Measurements from ENCODE around the gene ZNF526.
A peak's percentile ranks its signal among the peaks of the same experiment; 100 is the strongest.

The ZNF526 gene

GRCh38 chr19:42197375-42197817 lies 22.7 kb upstream of the ZNF526 start:
- DNase-seq, result peak; percentile 38 to 72

DNA sequence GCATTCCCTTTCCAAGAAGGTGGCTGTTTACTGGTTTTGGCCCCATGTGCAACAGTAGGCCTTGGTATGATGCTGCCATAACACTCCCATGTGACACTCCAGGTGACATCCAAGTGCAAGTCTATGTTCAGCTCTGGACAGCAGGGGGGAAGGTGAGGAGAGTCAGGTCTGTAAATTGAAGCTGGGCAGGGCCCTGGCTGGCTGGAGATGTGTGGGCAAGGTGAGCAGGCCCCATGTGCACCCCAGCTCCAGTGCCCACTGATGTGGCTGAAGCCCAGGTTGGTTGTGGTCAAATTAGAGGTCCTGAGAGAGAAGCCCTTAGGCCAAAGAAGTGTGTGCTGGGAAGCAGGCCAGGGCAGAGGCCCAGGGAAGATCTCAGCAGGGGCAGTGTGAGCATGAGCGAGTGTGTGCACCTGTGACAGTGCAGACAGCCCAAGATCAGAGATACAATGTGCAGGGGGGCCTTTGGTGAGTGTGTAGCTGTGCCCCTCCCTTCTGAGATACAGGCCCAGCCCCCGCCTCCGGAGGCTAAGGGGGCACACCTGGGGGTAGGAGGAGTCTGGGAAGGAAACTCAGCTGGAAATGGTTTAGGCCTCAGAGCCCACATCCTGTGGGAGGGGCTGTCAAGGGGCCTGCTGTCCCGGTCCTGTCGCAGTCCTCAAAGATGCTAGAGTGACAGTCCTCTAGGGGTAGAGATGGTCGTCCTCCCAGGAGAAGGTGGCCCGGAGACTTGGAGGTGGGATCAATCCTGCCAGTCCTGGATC lies 21.3 kb upstream of the ZNF526 start:
- no peak for DNase-seq

DNA sequence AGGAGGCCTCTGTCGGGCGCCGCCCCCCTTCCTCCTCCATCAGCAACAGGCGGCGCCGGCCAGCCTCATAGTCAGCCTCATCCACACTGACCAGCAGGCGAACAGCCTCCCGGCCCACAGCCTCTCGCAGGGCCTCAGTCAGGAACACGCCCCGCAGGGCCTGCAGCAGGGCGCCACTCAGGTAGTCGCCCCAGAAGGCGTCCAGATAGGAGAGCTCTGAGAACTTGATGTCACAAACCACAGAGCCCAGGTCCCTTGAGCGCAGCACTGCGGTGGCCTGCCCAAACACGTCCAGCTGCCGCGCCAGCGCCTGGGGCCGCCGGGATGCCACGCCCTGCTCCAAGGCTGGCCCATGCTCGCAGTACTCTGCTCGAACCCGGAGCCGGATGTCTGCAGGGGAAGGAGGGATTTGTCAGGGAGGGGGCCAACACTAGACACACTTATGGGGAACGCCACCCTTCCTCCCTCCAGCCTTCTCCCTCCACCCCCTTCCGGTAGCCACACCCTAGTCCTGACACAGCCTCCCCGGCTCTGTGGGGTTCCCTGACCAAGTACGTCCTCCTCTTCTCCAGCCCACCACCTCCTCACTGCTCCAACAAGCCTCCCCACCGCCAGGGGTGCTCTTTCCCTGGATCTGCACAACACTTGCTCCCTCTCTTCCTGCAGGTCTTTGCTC lies 20.5 kb upstream of the ZNF526 start:
- DNase-seq, result peak; percentile 83 to 86

- DNase-seq, result peak in 1 of 2 donors; percentile 39
These were observed 19.9 kb upstream of the ZNF526 start for GRCh38 chr19:42200116-42200715.

- DNase-seq, result peak; percentile 93 to 98
These were observed 18.4 kb upstream of the ZNF526 start for GRCh38 chr19:42201489-42202289.

GRCh38 chr19:42202290-42202880 lies 17.7 kb upstream of the ZNF526 start:
- peak; percentile 42 to 92 for DNase-seq

DNA sequence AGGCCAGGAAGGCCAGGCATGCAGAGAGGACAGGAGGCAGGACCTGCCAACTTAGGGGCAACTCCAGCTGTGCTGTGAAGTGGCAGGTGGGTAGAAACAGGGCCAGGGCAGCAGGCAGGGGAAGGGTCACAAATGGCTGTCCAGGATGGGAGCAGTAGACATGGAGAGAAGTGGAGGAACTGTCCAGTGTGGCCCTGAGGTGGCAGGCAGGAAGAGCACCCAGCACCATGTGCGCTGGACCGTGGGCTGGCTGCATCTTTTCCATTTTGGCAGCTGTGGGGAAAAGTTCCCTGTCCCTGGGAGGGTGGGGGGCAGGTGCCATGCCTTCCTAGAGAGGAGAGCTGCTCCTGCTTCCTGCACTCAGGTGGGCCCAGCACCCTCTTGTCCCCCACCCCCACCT lies 16.4 kb upstream of the ZNF526 start:
- no peak for DNase-seq

DNA sequence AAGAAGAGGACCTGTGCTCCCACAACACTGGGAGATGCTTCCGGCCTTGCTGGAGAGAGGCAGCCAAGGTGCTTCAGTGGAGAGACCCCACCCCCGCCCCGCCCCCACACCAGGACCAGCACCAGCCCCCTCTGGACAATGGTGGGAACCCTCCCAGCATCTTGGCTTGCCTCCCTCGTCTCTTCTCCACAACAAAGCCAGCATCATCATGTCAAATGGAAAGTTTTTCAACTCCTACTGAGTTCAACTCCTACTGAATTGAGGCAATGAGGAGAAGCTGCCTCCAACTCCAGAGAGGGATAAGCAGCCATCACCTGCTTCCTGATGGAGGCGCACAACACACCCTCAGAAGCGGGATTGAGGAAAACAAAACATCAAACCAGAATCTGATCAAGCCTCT lies 15.4 kb upstream of the ZNF526 start:
- DNase-seq, result no peak

- no peak for DNase-seq
These were observed 13.0 kb upstream of the ZNF526 start for GRCh38 chr19:42206871-42207755.

GRCh38 chr19:42207767-42208271 lies 12.3 kb upstream of the ZNF526 start:
- DNase-seq, result peak; percentile 86 to 97

DNA sequence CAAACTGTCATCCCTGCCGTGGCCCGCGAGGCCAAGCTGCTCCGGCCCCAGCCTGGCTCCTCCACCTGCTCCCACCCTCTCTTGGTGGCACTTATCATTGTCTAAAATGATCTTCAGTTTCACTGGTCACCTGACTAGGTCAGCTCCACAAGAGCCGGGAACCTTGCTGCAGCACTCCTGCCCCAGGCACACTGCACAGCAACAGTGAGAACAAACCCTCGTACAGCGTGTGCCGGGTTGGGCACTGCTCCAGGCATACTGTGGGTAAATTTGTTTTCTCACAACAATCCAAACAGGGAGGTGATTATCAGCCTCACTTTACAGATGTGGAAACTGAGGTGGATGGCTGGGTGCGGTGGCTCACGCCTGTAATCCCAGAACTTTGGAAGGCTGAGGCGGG lies 11.5 kb upstream of the ZNF526 start:
- DNase-seq, result no peak

DNA sequence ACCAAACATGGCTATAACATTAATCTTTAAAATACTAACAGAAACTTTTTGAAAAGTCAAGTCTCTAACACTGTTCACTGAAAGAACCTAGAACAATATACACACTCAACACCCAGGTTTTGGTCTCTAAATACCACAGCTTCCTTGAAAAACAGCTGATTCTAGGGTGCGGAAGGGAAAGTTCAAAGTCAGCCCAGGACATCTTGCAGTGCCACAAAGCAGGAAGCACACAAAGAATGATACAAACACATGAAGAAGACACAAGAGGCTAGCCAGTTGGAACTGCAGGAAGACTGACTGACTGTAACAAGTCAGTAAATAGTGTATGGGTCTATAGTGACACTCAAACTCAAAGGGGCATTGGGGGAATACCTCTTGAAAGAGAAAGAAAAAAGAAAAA lies 7.2 kb upstream of the ZNF526 start:
- DNase-seq, result peak; percentile 36 to 44

- no peak for DNase-seq
These were observed 5.2 kb upstream of the ZNF526 start for GRCh38 chr19:42214810-42215485.

DNA sequence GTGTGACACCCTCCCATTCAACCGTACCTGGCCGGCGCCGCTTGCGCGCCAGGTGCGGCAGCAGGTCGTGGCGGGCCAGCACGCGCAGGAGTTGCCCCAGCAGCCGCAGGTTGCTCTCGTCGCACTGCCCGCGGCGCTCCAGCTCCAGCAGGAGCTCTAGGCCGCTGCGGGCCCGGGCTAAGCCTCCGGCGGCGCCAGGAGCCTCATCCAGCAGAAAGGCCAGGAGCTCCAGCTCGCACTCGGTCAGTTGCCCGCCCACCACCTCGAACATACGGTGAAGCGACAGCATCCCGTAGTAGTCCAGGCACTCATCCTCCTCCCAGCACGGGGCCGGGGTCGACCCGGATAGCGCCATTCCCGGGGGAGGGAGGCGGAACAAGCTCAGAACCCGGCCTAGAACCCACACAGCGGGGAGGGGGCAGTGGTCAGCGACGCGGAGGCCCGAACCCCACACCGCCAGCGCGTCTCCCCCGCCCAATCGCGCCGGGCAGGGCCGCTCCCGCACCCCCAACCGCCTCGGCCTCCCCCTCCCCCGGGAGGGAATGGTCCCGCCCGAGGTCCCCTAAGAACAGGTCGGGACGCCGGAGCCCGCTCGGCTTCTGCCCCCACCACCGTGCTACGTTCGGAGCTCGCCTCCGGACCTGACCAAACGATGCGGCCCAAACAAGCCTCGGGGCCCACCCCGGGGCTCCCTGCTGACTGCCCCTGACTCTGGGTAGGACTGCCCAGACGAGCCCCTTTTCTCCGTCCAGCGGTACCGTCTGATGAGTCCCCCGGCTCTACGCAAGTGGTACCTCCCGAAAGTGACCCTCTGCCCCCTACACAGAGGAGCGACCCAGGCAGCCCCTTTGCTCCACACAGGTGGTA lies 3.2 kb upstream of the ZNF526 start:
- peak; percentile 18 to 26 for DNase-seq

DNA sequence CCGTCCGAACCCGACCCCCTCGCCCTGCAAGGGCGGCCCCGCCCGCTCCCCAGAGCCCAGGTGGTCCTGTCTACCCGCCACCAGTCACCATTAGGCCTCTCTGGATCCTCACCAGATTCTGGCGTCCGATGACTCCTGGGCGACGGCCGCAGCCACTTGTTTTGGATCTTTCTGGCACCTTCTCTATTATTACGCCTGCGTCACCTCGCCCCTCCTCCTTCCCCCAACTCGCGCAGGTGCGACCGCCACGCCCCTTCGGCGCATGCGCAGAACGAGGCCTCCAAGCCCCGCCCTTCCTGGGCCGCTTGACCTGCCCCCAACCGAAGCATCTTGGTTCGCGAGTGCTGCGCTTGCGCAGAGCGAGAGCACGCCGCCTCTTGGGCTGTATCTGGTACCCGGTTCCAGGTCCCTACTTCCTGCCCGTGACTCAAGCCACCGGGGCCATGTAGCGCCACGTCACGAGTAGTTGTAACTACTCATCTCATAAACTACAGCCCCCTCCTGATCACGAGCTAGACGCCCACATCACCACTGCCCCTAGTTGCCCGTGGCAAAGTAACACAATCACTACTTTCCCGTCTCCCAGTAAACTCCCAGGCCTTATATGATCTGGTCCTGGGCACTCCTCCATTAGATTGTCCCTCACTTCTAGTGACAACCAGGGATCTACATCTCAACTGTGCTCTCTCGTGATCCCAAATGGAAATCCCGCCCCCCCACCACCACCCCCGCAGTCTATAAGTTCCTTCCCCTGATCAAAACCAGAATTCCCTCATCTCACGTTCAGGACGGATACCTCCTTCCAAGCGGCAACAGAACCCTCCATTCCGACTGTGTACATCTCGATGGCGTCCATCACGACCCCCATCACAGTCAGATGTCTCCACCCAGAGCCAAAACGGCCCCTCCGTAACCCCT lies 2.3 kb upstream of the ZNF526 start, which contains the start of gene DEDD2:
DEDD2 (minus strand) TSS at position 158 of the 918 bp plus-strand sequence. CDS start 670 bp downstream, outside the sequence.
- peak; percentile 96 to 98 for DNase-seq

GRCh38 chr19:42220751-42221097 lies 612 bp downstream of the ZNF526 start:
- no peak for DNase-seq

DNA sequence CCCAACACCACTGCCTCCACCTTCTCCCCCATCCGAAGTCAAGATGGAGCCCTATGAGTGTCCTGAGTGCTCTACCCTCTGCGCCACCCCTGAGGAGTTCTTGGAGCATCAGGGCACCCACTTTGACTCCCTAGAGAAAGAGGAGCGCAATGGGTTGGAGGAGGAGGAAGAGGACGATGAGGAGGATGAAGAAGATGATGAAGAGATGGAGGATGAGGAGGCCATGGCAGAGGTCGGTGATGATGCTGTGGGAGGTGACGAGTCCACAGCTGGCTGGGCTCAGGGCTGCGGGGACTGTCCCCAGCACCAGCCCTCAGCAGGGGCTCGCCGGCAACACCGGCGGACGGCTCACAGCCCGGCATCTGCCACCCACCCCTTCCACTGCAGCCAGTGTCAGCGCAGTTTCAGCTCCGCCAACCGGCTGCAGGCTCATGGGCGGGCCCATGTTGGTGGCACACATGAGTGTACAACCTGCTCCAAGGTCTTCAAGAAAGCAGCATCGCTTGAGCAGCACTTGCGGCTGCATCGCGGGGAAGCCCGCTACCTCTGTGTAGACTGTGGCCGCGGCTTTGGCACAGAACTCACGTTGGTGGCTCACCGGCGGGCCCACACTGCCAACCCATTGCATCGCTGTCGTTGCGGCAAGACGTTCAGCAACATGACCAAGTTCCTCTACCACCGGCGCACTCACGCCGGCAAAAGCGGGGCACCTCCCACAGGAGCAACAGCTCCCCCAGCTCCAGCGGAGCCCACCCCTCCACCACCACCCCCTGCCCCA lies 5.0 kb downstream of the ZNF526 start:
- no peak for DNase-seq

Data from inflammatory macrophage treated with lipopolysaccharide for 1 hour (primary cell).